HG03354 (cell line): ENCODE results near the gene ZNF598.
A peak's percentile ranks its signal among the peaks of the same experiment; 100 is the strongest.
"Not testable (repeated sequence)": the region's sequence is repeated elsewhere in the genome, so short reads cannot be mapped to it uniquely, and the experiment has no call there.

ENCODE experiments used
- ATAC-seq: cut with Tn5 transposase; IDR thresholded peaks from one replicate; pipeline ENCODE4 v1.9.1; 2021; ENCODE audit warnings: mild to moderate bottlenecking; ENCODE audit not compliant: unreplicated experiment, poor library complexity, severe bottlenecking

ZNF598 gene

DNA sequence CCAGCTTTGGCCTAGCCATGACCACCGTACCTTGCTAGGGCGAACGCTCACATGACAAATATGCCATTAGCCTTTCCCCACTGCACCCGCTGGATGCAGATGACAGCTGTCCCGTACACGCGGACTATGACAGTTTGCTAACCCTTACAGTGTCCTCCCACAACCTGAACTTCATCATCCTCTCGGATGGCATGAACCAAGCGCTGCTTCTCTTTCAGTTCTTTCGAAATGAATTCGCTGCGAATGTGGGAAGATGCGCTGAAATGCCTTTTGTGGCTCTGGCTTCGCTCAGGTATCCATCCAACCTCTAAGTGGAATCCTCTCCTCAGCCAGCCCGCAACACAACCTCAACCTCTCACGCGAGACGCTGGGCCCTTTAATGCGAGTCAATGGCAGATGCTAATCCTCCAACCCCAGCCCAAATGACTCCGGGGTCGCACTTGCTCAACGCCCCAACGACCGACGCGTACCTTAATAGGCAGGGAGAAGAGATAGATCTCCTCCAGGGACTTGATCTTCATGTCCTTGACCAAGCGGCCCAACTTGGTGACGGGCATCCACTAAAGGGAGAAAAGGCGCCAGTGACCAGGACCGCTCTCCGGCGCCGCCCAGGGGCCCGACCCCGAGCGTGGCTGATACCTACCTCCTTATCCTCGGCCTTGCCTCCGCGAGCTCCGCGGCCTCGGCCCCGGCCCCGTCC is 45.7 kb downstream of the ZNF598 start:
- peak; percentile 10 for ATAC-seq

DNA sequence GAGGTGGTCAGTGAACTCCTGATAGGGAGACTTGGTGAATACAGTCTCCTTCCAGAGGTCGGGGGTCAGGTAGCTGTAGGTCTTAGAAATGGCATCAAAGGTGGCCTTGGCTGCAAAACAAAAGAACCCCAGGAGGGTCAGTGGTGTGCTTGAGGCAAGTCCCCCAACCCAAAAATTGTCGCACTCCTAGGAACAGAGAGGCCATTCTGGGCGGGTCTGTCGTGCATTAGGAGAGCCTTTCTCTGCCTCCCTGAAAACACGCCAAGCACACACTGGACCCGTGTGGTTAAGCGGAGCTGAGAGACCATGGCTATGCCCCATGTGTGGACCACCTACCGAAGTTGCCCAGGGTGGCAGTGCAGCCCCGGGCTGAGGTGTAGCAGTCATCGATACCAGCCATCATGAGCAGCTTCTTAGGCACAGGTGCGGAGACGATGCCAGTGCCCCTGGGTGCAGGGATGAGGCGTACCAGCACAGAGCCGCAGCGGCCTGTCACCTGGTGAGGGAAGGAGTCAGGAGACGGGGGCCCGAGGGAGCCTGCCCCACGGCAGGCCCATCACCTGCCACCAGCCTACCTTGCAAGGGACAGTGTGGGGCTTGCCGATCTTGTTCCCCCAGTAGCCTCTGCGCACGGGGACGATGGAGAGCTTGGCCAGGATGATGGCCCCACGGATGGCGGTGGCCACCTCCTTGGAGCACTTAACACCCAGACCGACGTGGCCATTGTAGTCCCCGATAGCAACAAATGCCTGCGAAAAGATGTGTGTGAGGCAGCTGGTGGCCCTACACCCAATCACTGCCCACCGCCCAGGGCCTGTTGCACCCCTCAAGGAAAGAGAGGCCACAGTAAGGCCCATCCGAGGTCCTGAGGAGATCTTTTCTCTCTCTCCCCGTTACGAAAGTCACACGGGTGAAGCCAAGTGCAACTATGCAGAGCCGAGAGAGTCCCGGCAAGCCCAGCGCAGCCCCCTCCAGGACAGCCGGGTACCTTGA is 47.2 kb downstream of the ZNF598 start:
- ATAC-seq = not testable (repeated sequence)

DNA sequence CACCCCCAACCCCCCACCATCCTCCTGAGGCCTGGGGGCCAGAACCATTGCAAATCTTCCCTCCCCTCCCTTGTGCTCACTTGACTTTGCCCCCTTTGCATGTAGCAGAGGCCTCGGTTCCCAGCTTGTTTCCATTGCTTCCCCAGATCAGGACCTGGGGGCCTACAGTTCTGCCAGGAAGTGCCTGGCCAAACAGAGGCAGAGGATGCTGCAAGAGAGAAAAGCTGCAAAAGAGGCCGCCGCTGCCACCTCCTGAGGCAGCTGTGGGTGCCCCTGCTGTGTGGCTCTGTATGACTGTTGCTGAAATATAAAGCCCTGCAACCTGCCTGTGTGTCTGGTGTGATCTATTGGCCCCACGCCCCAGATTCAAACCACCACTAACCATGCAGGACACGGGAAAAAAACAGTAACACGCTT is 48.0 kb downstream of the ZNF598 start:
- no peak for ATAC-seq

DNA sequence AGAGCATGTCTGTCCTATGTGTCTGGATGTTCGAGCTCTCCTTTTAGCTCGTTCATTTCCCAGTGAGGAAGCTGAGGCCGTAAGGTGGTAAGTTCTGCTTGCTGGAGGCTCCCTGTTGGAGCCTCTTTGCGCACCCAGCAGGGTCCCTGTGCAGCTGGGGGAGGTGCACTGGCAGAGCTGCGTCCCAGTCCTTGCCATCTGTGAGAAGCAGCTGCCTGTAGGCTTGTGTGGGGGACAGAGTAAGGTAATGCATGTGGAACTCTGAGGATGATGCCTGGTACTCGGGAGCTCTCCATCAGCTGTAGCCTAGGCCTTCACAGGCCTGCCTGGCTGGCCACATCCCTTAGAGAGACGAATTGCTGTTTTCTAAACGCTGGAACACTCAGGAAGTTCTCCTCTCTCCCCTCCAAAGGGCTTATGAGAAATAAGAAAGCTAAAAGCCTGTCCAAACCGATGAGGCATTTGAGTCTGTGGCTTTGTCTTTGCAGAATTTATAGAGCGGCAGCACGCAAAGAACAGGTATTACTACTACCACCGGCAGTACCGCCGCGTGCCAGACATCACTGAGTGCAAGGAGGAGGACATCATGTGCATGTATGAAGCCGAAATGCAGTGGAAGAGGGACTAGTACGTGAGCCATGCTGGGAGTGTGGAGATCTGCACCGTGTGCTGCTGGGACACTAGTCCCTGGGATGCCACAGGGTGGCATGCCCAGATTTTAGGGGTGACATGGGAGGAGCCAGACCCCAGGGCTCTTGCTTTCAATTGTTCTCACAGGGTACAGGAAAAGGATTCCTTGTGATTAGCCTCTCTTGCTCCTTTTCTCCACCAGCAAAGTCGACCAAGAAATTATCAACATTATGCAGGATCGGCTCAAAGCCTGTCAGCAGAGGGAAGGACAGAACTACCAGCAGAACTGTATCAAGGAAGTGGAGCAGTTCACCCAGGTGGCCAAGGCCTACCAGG is 48.7 kb downstream of the ZNF598 start:
- no peak for ATAC-seq

DNA sequence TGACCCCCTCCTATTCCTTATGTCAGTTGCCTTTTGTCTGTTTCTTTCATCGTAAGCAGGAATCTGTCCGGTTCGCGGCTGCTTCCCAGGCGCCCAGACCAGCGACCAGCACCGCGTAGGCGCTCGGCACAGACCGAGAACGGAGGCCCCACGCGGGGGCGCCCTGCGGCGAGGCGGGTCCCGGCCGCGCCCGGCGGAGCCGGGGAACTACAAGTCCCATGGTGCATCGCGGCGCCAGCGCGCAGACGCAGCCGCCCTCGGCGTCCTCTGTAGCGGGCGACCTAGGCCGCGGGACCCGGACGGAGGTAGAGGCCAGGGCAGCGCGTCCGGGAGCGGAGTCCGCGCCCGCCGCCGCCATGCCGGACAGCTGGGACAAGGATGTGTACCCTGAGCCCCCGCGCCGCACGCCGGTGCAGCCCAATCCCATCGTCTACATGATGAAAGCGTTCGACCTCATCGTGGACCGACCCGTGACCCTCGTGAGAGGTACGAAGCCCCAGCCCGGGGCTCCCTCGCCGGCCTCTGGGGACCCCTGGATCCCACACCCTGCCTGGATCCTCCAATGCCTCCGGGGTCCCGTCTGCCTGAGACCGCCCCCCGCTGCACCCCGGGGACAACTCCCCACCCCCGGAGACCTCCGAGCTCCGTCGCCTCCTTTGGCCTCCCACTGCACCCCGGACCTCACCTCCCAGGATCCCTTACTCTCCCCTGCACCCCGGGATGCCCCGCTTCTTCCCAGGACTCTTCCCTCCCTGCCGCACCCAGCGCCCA is 50.2 kb downstream of the ZNF598 start, which contains the start of gene NDUFB10:
Gene NDUFB10 (plus strand): TSS at position 270 of the 771 bp plus-strand sequence. CDS start 87 bp downstream, at position 357.
- ATAC-seq = peak; percentile 80

DNA sequence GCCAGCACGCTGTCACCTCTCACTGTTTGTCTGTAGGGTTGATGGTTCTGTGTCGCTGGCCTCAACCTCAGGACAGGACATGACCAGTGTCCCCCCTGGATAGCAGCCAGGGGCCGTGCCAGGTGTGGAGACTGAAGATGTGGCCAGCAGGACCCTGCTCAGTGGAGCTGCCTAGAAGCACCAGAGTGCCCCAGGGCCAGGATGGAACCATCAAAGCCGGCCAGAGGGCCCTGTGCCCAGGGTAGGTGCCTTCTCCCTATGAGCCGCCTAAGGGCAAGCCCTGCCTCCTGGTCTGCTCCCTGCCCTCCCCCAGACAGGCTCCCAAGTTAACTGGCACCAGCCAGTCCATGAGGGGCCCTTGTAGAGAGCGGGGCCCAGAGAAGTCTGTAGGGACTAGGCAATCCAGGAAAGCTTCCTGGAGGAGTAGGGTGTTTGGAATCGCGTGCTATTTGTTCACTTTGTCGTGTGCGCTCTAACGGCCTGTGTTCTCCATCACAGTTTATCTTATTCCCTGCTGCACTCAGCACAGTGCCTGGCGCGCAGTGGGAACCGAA is 50.8 kb downstream of the ZNF598 start:
- peak; percentile 15 for ATAC-seq

DNA sequence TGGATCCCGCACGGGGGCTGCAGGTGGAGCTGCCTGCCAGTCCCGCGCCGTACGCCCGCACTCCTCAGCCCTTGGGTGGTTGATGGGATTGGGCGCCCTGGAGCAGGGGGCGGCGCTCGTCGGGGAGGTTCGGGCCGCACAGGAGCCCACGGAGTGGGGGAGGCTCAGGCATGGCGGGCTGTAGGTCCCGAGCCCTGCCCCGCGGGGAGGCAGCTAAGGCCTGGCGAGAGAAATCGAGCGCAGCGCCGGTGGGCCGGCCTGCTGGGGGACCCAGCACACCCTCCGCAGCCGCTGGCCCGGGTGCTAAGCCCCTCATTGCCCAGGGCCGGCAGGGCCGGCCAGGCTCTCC is 51.5 kb downstream of the ZNF598 start:
- ATAC-seq = not testable (repeated sequence)

DNA sequence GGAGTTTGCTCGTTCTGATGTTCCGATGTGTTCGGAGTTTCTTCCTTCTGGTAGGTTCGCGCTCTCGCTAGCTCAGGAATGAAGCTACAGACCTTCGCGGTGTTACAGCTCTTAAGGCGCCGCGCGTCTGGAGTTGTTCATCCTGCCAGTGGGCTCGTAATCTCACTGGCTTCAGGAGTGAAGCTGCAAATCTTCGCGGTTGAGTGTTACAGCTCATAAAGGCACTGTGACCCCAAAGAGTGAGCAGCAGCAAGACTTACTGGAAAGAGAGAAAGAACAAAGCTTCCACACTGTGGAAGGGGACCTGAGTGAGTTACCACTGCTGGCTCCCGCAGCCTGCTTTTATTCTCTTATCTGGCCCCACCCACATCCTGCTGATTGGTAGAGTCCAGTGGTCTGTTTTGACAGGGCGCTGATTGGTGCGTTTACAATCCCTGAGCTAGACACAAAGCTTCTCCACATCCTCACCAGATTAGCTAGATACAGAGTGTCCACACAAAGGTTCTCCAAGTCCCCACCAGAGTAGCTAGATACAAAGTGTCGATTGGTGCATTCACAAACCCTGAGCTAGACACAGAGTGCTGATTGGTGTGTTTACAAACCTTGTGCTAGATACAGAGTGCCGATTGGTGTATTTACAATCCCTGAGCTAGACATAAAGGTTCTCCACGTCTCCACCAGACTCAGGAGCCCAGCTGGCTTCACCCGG is 52.0 kb downstream of the ZNF598 start:
- ATAC-seq = not testable (repeated sequence)

DNA sequence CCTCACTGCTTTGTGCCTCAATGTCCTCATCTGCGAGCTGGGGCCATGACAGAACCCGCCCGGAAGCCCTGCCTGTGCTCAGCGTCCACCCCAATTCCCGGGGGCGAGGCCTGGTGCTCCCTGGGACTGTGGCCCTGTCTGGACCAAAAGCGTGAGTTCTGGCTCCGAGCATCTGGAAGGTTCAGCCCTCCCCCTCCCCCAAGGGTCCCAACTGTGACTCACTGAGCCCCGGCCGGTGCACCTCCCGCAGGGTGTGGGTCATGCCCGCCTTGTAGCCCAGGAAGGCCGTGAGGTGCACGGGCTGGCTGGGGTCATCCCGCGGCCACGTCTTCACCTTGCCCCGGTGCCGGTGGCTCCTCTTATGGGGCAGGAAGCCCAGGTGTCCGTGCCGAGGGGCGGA is 55.9 kb downstream of the ZNF598 start:
- ATAC-seq = no peak

DNA sequence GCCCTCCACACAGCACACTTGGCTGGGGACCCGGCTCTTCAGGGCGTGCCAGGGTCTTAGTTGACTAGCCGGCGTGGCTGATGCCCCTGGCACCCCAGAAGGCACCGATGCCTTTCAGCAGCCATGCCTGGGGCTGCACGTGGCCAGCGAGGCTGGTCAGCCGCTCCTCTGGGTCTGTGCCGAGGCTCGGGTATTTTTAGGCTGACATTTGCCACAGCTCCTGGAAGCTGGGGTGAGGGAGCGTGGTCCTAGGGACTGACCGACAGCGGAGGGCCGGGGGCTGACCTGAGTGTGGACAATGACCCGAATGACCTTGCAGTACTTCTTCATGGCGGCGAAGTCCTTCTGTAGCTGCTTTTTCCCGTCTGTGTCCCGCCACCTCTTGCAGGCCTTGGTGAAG is 59.1 kb downstream of the ZNF598 start:
- no peak for ATAC-seq

DNA sequence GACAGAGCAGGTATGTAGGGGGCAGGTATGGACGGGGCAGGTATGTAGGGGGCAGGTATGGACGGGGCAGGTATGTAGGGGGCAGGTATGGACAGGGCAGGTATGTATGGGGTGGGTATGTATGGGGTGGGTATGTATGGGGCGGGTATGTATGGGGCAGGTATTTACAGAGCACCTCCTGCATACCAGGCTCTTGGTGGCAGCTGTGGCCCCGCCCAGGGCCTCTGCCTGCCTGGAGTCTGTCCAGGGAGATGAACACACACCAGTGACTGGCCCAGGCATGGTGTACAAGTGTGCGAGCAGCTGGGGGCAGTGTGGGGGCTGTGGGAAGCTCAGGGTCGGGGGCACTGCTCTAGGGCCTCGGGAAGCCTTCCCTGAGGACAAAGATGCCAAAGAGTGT is 59.6 kb downstream of the ZNF598 start:
- no peak for ATAC-seq

DNA sequence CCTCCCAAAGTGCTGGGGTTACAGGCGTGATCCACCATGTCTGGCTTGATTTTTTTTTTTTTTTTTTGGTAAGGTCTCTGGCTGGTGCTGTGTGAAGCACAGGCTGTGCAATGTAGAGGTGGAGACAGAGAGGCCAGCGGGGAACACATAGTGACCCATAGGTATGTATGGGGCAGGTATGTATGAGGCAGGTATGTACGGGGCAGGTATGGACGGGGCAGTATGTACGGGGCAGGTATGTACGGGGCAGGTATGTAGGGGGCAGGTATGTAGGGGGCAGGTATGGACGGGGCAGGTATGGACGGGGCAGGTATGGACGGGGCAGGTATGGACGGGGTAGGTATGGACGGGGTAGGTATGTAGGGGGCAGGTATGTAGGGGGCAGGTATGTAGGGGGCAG is 60.1 kb downstream of the ZNF598 start:
- ATAC-seq = no peak
